Glutamatergic neuron (in vitro differentiated cells): ENCODE measurements around the gene CRYGN. TPM values are rescaled to one million over a fixed set of nuclear protein-coding genes. Genes with fewer than 3 reads are reported as not detected.

Source experiments
- DNase-seq: peaks from one replicate; pipeline ENCODE4 v3.0.0; 2022
- H3K27ac Mint-ChIP-seq: one replicate; pipeline ENCODE4 v1.8.0; 2020; ENCODE audit warnings: mild to moderate bottlenecking, mixed read lengths, inconsistent platforms; ENCODE audit not compliant: unreplicated experiment
- H3K27me3 Mint-ChIP-seq: one replicate; pipeline ENCODE4 v1.8.0; 2020; ENCODE audit warnings: mild to moderate bottlenecking, moderate library complexity, mixed read lengths, inconsistent platforms; ENCODE audit not compliant: unreplicated experiment
- H3K36me3 Mint-ChIP-seq: one replicate; pipeline ENCODE4 v1.8.0; 2020; ENCODE audit warnings: mild to moderate bottlenecking, mixed read lengths, inconsistent platforms; ENCODE audit not compliant: unreplicated experiment
- H3K4me1 Mint-ChIP-seq: one replicate; pipeline ENCODE4 v1.8.0; 2020; ENCODE audit warnings: mild to moderate bottlenecking, low read depth, mixed read lengths, inconsistent platforms; ENCODE audit not compliant: unreplicated experiment
- H3K4me3 Mint-ChIP-seq: one replicate; pipeline ENCODE4 v1.8.0; 2020; ENCODE audit warnings: mild to moderate bottlenecking, mixed read lengths, inconsistent platforms; ENCODE audit not compliant: unreplicated experiment
- H3K9me3 Mint-ChIP-seq: one replicate; pipeline ENCODE4 v1.8.0; 2020; ENCODE audit warnings: mild to moderate bottlenecking, moderate library complexity, mixed read lengths, inconsistent platforms; ENCODE audit not compliant: unreplicated experiment
- total RNA-seq: library from RNA; stranded (reverse); fragmentation: NEBNext Ultra II Directional; extraction: Animal tissue kit (Norgen Biotek cat#: 25700); gene quantifications from one replicate; pipeline ENCODE4 v1.2.1, GENCODE V29; 2021; ENCODE audit not compliant: unreplicated experiment
- TF ChIP-seq, protein P1 (sequence below): fragments of 200-600 bp; sonication (generic); IDR thresholded peaks from one replicate; pipeline ENCODE4 v1.5.0; 2021; ENCODE audit not compliant: partially characterized antibody, unreplicated experiment

CRYGN gene
- total RNA-seq, 1 donor from 2014 or later = not detected

GRCh38 chr7:151404216-151405011, 35.5 kb downstream of the CRYGN start:
- no peak for DNase-seq
- peaks cover 7% of the 10 kb centered on the region for H3K9me3 Mint-ChIP-seq
- peaks cover 5% of the 10 kb centered on the region for H3K27me3 Mint-ChIP-seq
- H3K36me3 Mint-ChIP-seq = no peaks in the 10 kb centered on the region
- no peak overlapping the region for H3K27ac Mint-ChIP-seq
- H3K4me1 Mint-ChIP-seq = no peaks in the 10 kb centered on the region
- TF ChIP-seq, protein P1, sequence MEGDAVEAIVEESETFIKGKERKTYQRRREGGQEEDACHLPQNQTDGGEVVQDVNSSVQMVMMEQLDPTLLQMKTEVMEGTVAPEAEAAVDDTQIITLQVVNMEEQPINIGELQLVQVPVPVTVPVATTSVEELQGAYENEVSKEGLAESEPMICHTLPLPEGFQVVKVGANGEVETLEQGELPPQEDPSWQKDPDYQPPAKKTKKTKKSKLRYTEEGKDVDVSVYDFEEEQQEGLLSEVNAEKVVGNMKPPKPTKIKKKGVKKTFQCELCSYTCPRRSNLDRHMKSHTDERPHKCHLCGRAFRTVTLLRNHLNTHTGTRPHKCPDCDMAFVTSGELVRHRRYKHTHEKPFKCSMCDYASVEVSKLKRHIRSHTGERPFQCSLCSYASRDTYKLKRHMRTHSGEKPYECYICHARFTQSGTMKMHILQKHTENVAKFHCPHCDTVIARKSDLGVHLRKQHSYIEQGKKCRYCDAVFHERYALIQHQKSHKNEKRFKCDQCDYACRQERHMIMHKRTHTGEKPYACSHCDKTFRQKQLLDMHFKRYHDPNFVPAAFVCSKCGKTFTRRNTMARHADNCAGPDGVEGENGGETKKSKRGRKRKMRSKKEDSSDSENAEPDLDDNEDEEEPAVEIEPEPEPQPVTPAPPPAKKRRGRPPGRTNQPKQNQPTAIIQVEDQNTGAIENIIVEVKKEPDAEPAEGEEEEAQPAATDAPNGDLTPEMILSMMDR = no peak
- no peak overlapping the region for H3K4me3 Mint-ChIP-seq

DNA sequence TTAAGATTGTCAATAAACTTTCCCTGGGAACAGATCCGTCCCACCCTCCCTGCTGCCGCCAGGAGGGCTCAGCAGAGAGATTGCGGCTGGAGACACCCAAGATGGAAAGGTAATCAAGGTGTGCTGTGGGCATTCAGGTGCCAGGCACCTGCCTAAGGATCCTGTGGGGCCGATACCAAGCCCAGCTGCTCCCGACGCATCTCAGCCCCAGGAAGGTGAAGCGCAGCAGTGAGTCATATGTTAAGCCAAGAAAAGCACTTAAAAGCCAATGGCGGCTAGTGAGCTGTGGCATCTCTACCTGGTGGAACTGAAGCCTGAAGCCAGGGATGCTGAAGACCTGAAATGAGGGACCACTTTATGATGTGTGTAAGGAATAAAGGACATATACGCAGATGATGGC, 36.2 kb downstream of the CRYGN start:
- TF ChIP-seq, protein P1 = no peak
- Mint-ChIP-seq H3K36me3 (no peaks in the 10 kb centered on the region), H3K4me3 (no peak overlapping the region), H3K27ac (no peak overlapping the region), H3K4me1 (no peaks in the 10 kb centered on the region), H3K27me3 (peaks cover 3% of the 10 kb centered on the region), H3K9me3 (peaks cover 5% of the 10 kb centered on the region)
- DNase-seq = no peak

DNA sequence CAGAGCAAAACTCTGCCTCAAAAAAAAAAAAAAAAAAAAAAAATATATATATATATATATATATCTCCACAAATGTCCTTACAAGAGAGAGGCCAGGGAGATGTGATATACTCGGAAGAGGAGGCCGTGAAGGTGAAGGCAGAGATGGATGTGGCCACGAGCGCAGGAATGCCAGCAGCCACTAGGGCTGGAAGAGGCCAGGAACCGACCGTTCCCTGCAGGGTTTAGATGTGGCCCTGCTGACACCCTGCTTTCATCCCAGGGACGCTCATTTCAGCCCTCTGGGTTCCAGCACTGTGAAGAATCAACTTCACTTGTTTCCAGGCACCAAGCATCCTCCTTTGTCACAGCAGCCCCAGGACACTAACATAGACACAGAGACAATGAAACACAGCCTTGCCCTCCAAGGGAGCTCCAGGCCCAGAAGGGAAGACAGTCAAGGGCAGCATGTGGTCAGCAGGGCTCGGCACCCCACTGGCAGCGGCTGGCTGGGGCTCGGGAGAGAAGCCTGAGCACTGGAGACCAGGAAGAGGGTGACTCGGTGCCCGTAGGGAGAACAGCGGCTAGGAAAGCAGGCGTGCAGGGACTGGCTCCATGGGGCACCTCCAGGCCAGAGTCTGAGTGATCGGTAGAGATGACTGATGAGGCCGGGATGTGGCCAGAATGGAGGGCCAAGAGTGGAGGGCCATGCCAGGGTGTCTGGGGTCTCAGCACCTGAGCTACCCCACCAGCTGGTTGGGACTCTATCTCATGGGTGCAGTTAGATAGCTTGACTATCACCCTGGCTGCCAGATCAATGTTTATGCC, 37.7 kb downstream of the CRYGN start:
- Mint-ChIP-seq H3K4me3 (no peak overlapping the region), H3K36me3 (peaks cover 10% of the 10 kb centered on the region), H3K4me1 (peaks cover under 1% of the 10 kb centered on the region), H3K27ac (no peak overlapping the region), H3K27me3 (peaks cover 3% of the 10 kb centered on the region), H3K9me3 (no peaks in the 10 kb centered on the region)
- TF ChIP-seq, protein P1 = no peak
- no peak for DNase-seq

GRCh38 chr7:151400626-151401315, 39.2 kb downstream of the CRYGN start:
- TF ChIP-seq, protein P1 = no peak
- DNase-seq = no peak
- H3K36me3 Mint-ChIP-seq = peaks cover 10% of the 10 kb centered on the region
- peaks cover 1% of the 10 kb centered on the region for H3K4me1 Mint-ChIP-seq
- H3K27ac Mint-ChIP-seq = no peak overlapping the region
- peaks cover 5% of the 10 kb centered on the region for H3K27me3 Mint-ChIP-seq
- peaks cover 1% of the 10 kb centered on the region for H3K9me3 Mint-ChIP-seq
- no peak overlapping the region for H3K4me3 Mint-ChIP-seq
